Adrenal gland (tissue), 12 donors: ENCODE results near the gene NCMAP. TPM values are rescaled to one million over a fixed set of nuclear protein-coding genes. Genes with fewer than 3 reads are reported as not detected.
A peak's percentile ranks its signal among the peaks of the same experiment; 100 is the strongest.

ENCODE experiments used
- DNase-seq, 7 donors: peaks; one replicate each; pipeline ENCODE4 v3.0.0-alpha.2; 2019 to 2020
- H3K27ac ChIP-seq, 5 donors: fragments of 200-600 bp; sonication (generic) in 4 of 5; 1 replicate in 3 of 5; 2 replicates in 2 of 5; pipeline versions ENCODE4 v1.5.1 to v1.8.0; 2016 to 2020; ENCODE audit warnings: mild to moderate bottlenecking in 1 of 5
- H3K27me3 ChIP-seq: fragments of 200-600 bp; 2 replicates; pipeline ENCODE4 v1.8.0; 2021
- H3K36me3 ChIP-seq, 2 donors: fragments of 200-600 bp; replicated peaks in 1 of 2; 1 replicate in 1 of 2; 2 replicates in 1 of 2; pipeline versions ENCODE4 v1.5.1 to v1.8.0; 2018 to 2022
- H3K4me1 ChIP-seq, 2 donors: fragments of 200-600 bp; replicated peaks in 1 of 2; 1 replicate in 1 of 2; 2 replicates in 1 of 2; pipeline versions ENCODE4 v1.5.1 to v1.8.0; 2018 to 2021
- H3K4me3 ChIP-seq, 4 donors: fragments of 200-600 bp; sonication (generic) in 3 of 4; one replicate each; pipeline ENCODE4 v1.5.1; 2016 to 2018
- H3K9me3 ChIP-seq, 3 donors: fragments of 200-600 bp; sonication (generic) in 1 of 3; replicated peaks in 1 of 3; 1 replicate in 2 of 3; 2 replicates in 1 of 3; pipeline versions ENCODE4 v1.5.1 to v1.8.0; 2016 to 2021
- CTCF ChIP-seq, 6 experiments: fragments of 450-650 bp in 4 of 6; fragments of 200-600 bp in 2 of 6; sonication (generic) in 1 of 6; IDR thresholded peaks; 1 replicate in 5 of 6; 2 replicates in 1 of 6; pipeline versions ENCODE4 v1.5.1 to v1.8.0; 2016 to 2021; ENCODE audit warnings: antibody characterized with exemption in 6 of 6, mild to moderate bottlenecking in 2 of 6, moderate library complexity in 1 of 6
- POLR2A ChIP-seq, 2 donors: fragments of 450-650 bp; IDR thresholded peaks; one replicate each; pipeline ENCODE4 v1.6.1; 2017; ENCODE audit warnings: antibody characterized with exemption in 2 of 2, mild to moderate bottlenecking in 2 of 2, moderate library complexity in 1 of 2
- WGBS, 4 donors: extraction: QIAGEN DNeasy Blood & Tissue Kit in 2 of 4; methylation state at CpG; one replicate each; pipeline versions ENCODE4 v1.1.5 to v1.1.7; 2013 to 2017; 5-methylcytosine and 5-hydroxymethylcytosine counted together
- intact Hi-C, 2 donors: fragments of 100-400 bp; cut with DNase I; formaldehyde crosslinking; loops; one replicate each; pipeline versions ENCODE4 v1.14.1 to v1.15.0; 2022 to 2023
- polyA plus RNA-seq, 3 donors: library from polyadenylated mRNA; stranded (reverse); fragments of 200-250 nt in 2 of 3; fragments of 350-450 nt in 1 of 3; fragmentation: Illumina TruSeq in 1 of 3; extraction: RNeasy Lipid Tissue Mini Kit (QIAGEN cat#74804) in 1 of 3; gene quantifications; one replicate each; pipeline ENCODE4 v1.2.3, GENCODE V29; 2013 to 2014
- total RNA-seq, 9 donors: library from RNA; depleted of rRNA in 4 of 9; stranded (reverse); fragments of >200 nt in 4 of 9; fragments of 120-200 nt in 1 of 9; fragmentation: NEBNext Ultra II Directional in 1 of 9; extraction: Animal tissue kit (Norgen Biotek cat#: 25700) in 1 of 9; gene quantifications; one replicate each; pipeline versions ENCODE4 v1.1.0 to v1.2.4, GENCODE V29; 2013 to 2023
- donor health status: healthy with polysubstance abuse.
- donor health status: Bipolar disorder and iron deficiency.
- donor health status: DM: yes; HTN: yes; CAD: no.
- donor health status: DM: no; HTN: no; CAD: no.
- donor health status: DM: no; HTN: no; CAD: no.
- donor health status: DM: yes; HTN: yes; CAD: no.

NCMAP gene
- total and polyA plus RNA-seq, 12 donors = under 0.01 to 0.27 (median 0.09) TPM; not detected in 7

- peak in 1 of 7 donors; percentile 29 for DNase-seq
- no peaks in the 10 kb centered on the region for H3K4me1 ChIP-seq
- intact Hi-C loops = no loop called here
- no peaks in the 10 kb centered on the region for H3K36me3 ChIP-seq
- no peaks in the 10 kb centered on the region for H3K9me3 ChIP-seq
- H3K4me3 ChIP-seq = no peak overlapping the region
- WGBS, 4 donors = 43 to 53% (median 51%) methylated on average over 7 of the region's 7 CpGs
- TF ChIP-seq POLR2A (IDR thresholded peaks at IDR 0.05) (no peak), CTCF (IDR thresholded peaks at IDR 0.05) (no peak)
- H3K27ac ChIP-seq = no peak overlapping the region
- no peaks in the 10 kb centered on the region for H3K27me3 ChIP-seq
Observed at GRCh38 chr1:24540906-24541710, 14.8 kb upstream of the NCMAP start.

GRCh38 chr1:24541711-24542346 is 14.1 kb upstream of the NCMAP start:
- Histone ChIP-seq H3K9me3 (no peaks in the 10 kb centered on the region), H3K4me1 (no peaks in the 10 kb centered on the region), H3K27ac (no peak overlapping the region), H3K4me3 (no peak overlapping the region), H3K27me3 (no peaks in the 10 kb centered on the region), H3K36me3 (no peaks in the 10 kb centered on the region)
- 56 to 68% (median 62%) methylated on average over 8 of the region's 8 CpGs for WGBS, 4 donors
- no peak for TF ChIP-seq POLR2A (IDR thresholded peaks at IDR 0.05)
- TF ChIP-seq CTCF (IDR thresholded peaks at IDR 0.05) = peak in 3 of 6 experiments; percentile 24 to 36 (median 32)
- no peak for DNase-seq
- intact Hi-C loops = no loop called here

GRCh38 chr1:24544239-24544638 is 11.6 kb upstream of the NCMAP start:
- DNase-seq = no peak
- H3K9me3 ChIP-seq = no peaks in the 10 kb centered on the region
- no peaks in the 10 kb centered on the region for H3K4me1 ChIP-seq
- H3K4me3 ChIP-seq = no peak overlapping the region
- no peak overlapping the region for H3K27ac ChIP-seq
- intact Hi-C loops = no loop called here
- TF ChIP-seq CTCF (IDR thresholded peaks at IDR 0.05) (no peak), POLR2A (IDR thresholded peaks at IDR 0.05) (no peak)
- no peaks in the 10 kb centered on the region for H3K27me3 ChIP-seq
- no peaks in the 10 kb centered on the region for H3K36me3 ChIP-seq

GRCh38 chr1:24545662-24546061 is 10.2 kb upstream of the NCMAP start:
- Histone ChIP-seq H3K4me3 (no peak overlapping the region), H3K27ac (no peak overlapping the region), H3K9me3 (no peaks in the 10 kb centered on the region), H3K36me3 (no peaks in the 10 kb centered on the region), H3K4me1 (no peaks in the 10 kb centered on the region), H3K27me3 (peaks cover 6% of the 10 kb centered on the region)
- WGBS, 4 donors = 52 to 92% (median 57%) methylated on average over 1 of the region's 1 CpG
- no peak for DNase-seq
- intact Hi-C loops = no loop called here
- TF ChIP-seq CTCF (IDR thresholded peaks at IDR 0.05) = no peak
- TF ChIP-seq POLR2A (IDR thresholded peaks at IDR 0.05) = no peak
